Globus pallidus (tissue), 1 donor: ENCODE measurements around the gene ANKRD30B.
"Not testable (repeated sequence)": the region's sequence is repeated elsewhere in the genome, so short reads cannot be mapped to it uniquely, and the experiment has no call there.

Experiments used
- DNase-seq: peaks from one replicate; pipeline ENCODE4 v3.0.0-alpha.2; 2015; ENCODE audit warnings: low spot score

ANKRD30B gene

DNA sequence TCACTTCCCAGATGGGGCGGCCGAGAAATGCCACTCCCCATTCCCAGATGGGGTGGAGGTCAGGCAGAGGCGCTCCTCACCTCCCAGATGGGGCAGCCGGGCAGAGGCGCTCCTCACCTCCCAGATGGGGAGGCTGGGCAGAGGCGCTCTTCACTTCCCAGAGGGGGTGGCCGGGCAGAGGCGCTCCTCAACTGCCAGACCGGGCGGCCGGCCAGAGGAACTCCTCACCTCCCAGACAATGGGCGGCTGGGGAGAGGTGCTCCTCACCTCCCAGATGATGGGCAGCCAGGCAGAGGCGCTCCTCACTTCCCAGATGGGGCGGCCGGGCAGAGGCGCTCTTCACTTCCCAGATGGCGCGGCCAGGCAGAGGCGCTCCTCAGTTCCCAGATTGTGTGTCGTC, 108.3 kb downstream of the ANKRD30B start:
- not testable (repeated sequence) for DNase-seq

DNA sequence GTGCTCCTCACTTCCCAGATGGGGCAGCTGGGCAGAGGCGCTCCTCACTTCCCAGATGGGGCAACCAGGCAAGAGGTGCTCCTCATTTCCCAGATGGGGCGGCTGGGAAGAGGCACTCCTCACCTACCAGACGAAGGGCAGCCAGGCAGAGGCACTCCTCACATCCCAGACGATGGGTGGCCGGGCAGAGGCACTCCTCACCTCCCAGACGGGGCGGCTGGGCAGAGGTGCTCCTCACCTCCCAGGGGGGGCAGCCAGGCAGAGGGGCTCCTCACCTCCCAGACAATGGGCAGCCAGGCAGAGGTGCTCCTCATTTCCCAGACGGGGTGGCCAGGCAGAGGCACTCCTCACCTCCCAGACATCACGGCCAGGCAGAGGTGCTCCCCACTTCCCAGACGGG, 110.5 kb downstream of the ANKRD30B start:
- not testable (repeated sequence) for DNase-seq

DNA sequence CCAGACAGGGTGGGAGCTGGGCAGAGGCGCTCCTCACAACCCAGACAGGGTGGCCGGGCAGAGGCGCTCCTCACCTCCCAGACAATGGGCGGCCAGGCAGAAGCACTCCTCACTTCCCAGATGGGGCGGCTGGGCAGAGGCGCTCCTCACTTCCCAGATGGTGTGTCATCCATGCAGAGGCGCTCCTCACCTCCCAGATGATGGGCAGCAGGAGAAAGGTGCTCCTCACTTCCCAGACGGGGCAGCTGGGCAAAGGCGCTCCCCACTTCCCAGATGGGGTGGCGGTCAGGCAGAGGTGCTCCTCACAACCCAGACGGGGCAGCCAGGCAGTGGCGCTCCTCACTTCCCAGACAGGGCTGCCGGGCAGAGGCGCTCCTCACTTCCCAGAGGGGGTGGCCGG, 112.0 kb downstream of the ANKRD30B start:
- not testable (repeated sequence) for DNase-seq

DNA sequence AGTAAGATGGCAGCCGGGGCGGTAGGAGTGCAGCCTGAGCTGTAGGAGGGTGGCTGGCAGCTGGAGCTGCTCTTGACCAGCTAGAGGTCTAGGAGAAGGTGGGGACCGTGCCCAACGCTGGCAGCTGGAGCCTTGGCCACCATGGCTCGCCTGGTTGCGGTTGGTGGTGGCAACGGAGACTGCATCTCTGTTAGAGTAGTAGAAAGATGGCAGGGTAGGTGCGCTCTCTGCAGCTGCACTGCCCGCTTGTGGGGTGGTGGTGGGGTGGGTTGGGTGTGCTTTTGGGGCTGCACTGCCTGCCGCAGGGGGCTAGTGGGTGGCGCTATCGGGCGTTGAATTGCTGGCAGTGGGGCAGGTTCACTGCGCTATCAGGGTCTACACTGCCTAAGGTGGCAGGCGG, 118.5 kb downstream of the ANKRD30B start:
- not testable (repeated sequence) for DNase-seq

DNA sequence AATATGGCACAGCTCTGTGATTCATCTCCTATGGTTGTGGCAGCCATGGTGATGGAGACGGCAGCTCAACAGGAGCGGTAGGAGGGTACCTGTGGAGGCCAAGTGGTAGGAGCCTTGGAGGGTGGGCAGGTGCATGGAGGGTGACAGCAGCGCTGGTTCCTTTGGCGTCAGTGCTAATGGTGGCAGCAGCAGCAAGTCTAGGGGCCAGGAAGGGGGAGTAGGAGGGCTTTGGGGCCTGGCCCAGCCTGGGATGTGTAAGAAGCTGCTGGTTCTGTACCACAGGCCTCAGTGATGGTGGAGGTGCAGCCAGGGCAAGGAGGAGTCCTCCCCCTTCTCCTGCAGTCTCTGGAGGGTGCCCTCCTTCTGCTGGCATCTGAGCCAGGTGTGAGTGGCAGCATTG, 120.0 kb downstream of the ANKRD30B start:
- DNase-seq, result not testable (repeated sequence)

DNA sequence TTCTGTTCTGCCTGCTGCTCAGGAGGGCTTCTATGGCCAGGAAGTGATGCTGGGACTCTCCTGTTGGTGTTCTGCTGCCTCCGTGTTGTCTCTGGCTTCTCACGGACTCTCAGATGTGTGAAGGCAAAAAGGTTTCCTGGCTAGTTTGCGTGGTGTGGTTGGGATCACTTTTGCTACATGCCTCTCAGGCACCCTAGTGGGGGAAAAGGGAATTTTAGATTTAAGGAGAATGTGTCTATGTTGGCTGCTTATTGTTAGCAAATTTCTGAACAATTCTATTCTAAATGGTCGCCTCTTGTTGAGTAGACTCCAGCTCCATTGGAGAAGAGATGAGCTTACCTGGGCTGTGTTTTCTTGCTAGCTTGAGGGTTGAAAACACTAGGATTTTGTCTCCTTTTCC, 120.9 kb downstream of the ANKRD30B start:
- DNase-seq, result not testable (repeated sequence)

DNA sequence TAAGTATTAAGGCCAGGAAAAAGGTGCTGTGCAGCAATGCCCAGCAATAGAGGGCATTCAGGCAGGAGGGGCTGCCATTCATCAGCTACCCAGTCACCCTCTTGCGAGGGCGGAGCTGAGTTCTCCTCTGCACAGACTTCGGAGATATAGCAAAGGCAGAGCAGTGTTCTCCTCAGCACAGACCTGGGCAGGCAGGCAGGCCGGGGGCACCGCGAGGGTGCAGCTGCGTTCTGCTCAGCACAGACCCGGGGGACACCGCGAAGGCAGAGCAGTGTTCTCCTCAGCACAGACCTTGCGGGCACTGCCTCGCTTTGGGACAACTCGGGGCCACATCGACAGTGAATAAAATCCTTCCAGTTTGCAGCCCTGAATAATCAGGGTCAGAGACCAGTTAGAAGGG, 130.9 kb downstream of the ANKRD30B start:
- not testable (repeated sequence) for DNase-seq

DNA sequence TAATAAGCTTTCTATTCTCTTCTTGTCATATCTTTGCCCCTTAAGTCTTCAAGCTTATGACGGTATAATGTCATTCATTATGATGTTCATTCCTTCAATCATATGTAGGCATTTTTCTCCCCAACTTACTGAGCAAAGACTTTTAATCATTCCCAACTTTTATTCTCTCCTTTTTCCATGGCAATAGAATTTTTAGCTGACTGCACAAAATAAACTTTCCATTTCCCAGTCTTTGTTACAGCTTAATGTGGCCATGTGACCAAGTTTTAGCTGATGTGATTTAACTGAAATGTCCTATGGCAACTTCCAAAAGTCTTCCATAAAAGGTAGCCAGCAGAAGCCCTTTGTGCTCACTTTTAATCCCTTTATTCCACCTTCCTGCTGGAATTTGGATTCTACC, 152.5 kb downstream of the ANKRD30B start:
- DNase-seq, result no peak
